NK-92 (cell line): ENCODE results near the gene ARID1B.

Experiments
- DNase-seq: peaks from one replicate; lab custom pipeline; 2025; ENCODE audit not compliant: unreplicated experiment; lab: John Stamatoyannopoulos, UW

ARID1B gene

GRCh38 chr6:156790711-156791319 lies 13.6 kb downstream of the ARID1B start:
- no peak for DNase-seq

GRCh38 chr6:156791320-156791850 lies 14.2 kb downstream of the ARID1B start:
- DNase-seq = no peak

- DNase-seq = no peak
Measured at GRCh38 chr6:156793200-156793599, 16.0 kb downstream of the ARID1B start.

GRCh38 chr6:156794546-156795354 lies 17.6 kb downstream of the ARID1B start:
- DNase-seq = no peak

GRCh38 chr6:156795825-156796224 lies 18.6 kb downstream of the ARID1B start:
- DNase-seq = no peak

GRCh38 chr6:156796627-156797026 lies 19.4 kb downstream of the ARID1B start:
- DNase-seq = no peak

- no peak for DNase-seq
Measured at GRCh38 chr6:156797901-156798735, 20.9 kb downstream of the ARID1B start.

GRCh38 chr6:156801712-156802111 lies 24.5 kb downstream of the ARID1B start:
- no peak for DNase-seq

GRCh38 chr6:156803353-156803752 lies 26.2 kb downstream of the ARID1B start:
- DNase-seq = no peak

GRCh38 chr6:156804402-156804801 lies 27.2 kb downstream of the ARID1B start:
- no peak for DNase-seq

- DNase-seq = no peak
Measured at GRCh38 chr6:156806155-156806554, 29.0 kb downstream of the ARID1B start.

GRCh38 chr6:156807028-156807427 lies 29.9 kb downstream of the ARID1B start:
- no peak for DNase-seq

- no peak for DNase-seq
Measured at GRCh38 chr6:156807795-156808194, 30.6 kb downstream of the ARID1B start.

- no peak for DNase-seq
Measured at GRCh38 chr6:156808287-156808686, 31.1 kb downstream of the ARID1B start.

GRCh38 chr6:156809034-156809433 lies 31.9 kb downstream of the ARID1B start:
- DNase-seq = no peak

GRCh38 chr6:156809446-156810178 lies 32.4 kb downstream of the ARID1B start:
- no peak for DNase-seq

GRCh38 chr6:156814036-156814581 lies 36.9 kb downstream of the ARID1B start:
- no peak for DNase-seq

- DNase-seq = no peak
Measured at GRCh38 chr6:156816505-156816904, 39.3 kb downstream of the ARID1B start.

GRCh38 chr6:156820089-156820798 lies 43.1 kb downstream of the ARID1B start:
- no peak for DNase-seq

GRCh38 chr6:156821707-156822106 lies 44.5 kb downstream of the ARID1B start:
- DNase-seq = no peak
